GM12874 (cell line): ENCODE results near the gene AKR7A2.

Experiments used
- TF ChIP-seq, protein P1 (sequence below): IDR thresholded peaks from 2 replicates; pipeline ENCODE4 v1.5.1; 2011; ENCODE audit warnings: low read depth, mild to moderate bottlenecking, control low read depth, low read length, moderate library complexity; ENCODE audit not compliant: insufficient read depth

AKR7A2 gene

DNA sequence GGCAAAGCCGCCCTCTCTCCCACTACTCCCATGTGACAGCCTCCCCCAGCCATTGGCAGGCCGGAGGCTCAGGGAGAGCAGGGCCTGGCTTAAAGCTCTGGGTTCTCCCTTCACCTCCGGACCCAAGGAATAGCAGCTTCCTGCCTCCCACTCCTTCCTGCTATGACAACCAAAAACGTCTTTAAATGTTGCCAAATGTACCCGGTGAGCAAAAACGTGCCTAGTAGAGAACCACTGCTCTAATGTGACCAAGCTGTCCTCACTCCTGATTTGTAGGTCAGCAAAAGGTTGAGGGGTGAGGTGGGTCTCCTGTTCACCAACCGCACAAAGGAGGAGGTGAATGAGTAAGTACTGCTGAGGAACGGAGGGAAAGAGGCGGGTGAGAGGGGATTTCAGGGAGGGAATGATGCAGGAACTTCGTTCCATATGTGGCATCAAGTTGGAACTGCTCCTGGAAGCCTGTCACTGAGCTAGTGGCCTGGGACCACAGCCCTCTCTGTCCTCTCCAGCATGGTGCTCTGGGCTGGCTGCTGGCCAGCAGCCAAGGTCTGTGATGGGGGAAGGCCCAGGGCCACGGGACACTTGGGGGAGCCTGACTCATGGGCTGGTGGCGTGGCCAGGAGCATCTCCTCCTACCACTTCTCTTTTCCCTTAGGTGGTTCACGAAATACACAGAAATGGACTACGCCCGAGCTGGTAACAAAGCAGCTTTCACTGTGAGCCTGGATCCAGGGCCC, 54.6 kb downstream of the AKR7A2 start:
- TF ChIP-seq, protein P1, sequence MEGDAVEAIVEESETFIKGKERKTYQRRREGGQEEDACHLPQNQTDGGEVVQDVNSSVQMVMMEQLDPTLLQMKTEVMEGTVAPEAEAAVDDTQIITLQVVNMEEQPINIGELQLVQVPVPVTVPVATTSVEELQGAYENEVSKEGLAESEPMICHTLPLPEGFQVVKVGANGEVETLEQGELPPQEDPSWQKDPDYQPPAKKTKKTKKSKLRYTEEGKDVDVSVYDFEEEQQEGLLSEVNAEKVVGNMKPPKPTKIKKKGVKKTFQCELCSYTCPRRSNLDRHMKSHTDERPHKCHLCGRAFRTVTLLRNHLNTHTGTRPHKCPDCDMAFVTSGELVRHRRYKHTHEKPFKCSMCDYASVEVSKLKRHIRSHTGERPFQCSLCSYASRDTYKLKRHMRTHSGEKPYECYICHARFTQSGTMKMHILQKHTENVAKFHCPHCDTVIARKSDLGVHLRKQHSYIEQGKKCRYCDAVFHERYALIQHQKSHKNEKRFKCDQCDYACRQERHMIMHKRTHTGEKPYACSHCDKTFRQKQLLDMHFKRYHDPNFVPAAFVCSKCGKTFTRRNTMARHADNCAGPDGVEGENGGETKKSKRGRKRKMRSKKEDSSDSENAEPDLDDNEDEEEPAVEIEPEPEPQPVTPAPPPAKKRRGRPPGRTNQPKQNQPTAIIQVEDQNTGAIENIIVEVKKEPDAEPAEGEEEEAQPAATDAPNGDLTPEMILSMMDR, result no peak

DNA sequence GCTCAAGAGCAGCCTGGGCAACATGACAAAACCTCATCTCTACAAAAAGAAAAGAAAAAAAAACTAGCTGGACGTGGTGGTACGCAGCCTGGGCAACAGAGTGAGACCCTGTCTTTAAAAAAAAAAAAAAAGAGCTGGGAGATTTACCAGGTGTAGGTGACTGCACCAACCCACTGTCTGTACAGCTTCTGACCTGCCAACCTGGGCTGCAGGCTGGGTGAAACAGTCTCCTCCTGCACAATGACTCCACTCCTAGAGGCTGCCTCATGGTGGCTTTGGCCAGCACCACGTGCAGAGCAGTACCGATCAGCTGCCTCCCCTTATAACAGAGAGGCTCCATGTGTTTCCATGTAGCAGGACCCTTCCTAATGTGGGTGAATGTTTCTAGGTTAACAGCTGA, 56.7 kb downstream of the AKR7A2 start:
- TF ChIP-seq, protein P1, result no peak

- TF ChIP-seq, protein P1, result no peak
Observed at GRCh38 chr1:19254416-19254815, 57.5 kb downstream of the AKR7A2 start.
